GM23248 (cell line): ENCODE data around the gene PAQR4.

Experiments
- EZH2 ChIP-seq: fragments of 200-600 bp; sonication (generic); IDR thresholded peaks from 2 replicates; pipeline ENCODE4 v1.6.1; 2018; ENCODE audit warnings: antibody characterized with exemption, mild to moderate bottlenecking; ENCODE audit not compliant: insufficient read depth, poor library complexity, severe bottlenecking
- EZH2phosphoT487 ChIP-seq: fragments of 200-600 bp; sonication (generic); IDR thresholded peaks from 2 replicates; pipeline ENCODE4 v1.6.1; 2018; ENCODE audit warnings: antibody characterized with exemption, moderate library complexity, mild to moderate bottlenecking, low read depth; ENCODE audit not compliant: insufficient read depth

GRCh38 chr16:2952679-2953078, 16.5 kb upstream of the PAQR4 start:
- TF ChIP-seq EZH2 (no peak), EZH2phosphoT487 (no peak)
